HG03558 (cell line): Measurements from ENCODE around the gene ZNF208.
"Not testable (repeated sequence)": the region's sequence is repeated elsewhere in the genome, so short reads cannot be mapped to it uniquely, and the experiment has no call there.

Source experiments
- ATAC-seq: cut with Tn5 transposase; IDR thresholded peaks from one replicate; pipeline ENCODE4 v1.9.1; 2021; ENCODE audit warnings: moderate number of reproducible peaks; ENCODE audit not compliant: unreplicated experiment; ENCODE audit errors: extremely low read depth

ZNF208 gene

GRCh38 chr19:22010437-22011143, at the start of gene ZNF208:
TSS of gene ZNF208 (minus strand) at chr19:22010943. CDS start at chr19:22010794, 149 bp downstream.
- ATAC-seq, result not testable (repeated sequence)

- ATAC-seq, result no peak
Measured at GRCh38 chr19:22052644-22053013, 41.9 kb upstream of the ZNF208 start.

GRCh38 chr19:22041151-22041550, 30.4 kb upstream of the ZNF208 start:
- ATAC-seq, result not testable (repeated sequence)

- ATAC-seq, result no peak
Measured at GRCh38 chr19:22030680-22031079, 19.9 kb upstream of the ZNF208 start.

- no peak for ATAC-seq
Measured at GRCh38 chr19:22026687-22027086, 15.9 kb upstream of the ZNF208 start.

- not testable (repeated sequence) for ATAC-seq
Measured at GRCh38 chr19:22025539-22025938, 14.8 kb upstream of the ZNF208 start.

GRCh38 chr19:21970466-21970865, 40.3 kb downstream of the ZNF208 start:
- no peak for ATAC-seq

- no peak for ATAC-seq
Measured at GRCh38 chr19:21947775-21948174, 63.0 kb downstream of the ZNF208 start.

- no peak for ATAC-seq
Measured at GRCh38 chr19:21940684-21941083, 70.1 kb downstream of the ZNF208 start.

- ATAC-seq, result no peak
Measured at GRCh38 chr19:21934593-21934992, 76.2 kb downstream of the ZNF208 start.

GRCh38 chr19:21934131-21934530, 76.6 kb downstream of the ZNF208 start:
- no peak for ATAC-seq

GRCh38 chr19:21922276-21922675, 88.5 kb downstream of the ZNF208 start:
- ATAC-seq, result no peak

- no peak for ATAC-seq
Measured at GRCh38 chr19:21921691-21922180, 89.0 kb downstream of the ZNF208 start.

GRCh38 chr19:21915411-21915810, 95.3 kb downstream of the ZNF208 start:
- ATAC-seq, result no peak

GRCh38 chr19:21912654-21913053, 98.1 kb downstream of the ZNF208 start:
- ATAC-seq, result no peak

GRCh38 chr19:21910318-21910717, 100.4 kb downstream of the ZNF208 start:
- no peak for ATAC-seq

GRCh38 chr19:21908066-21908465, 102.7 kb downstream of the ZNF208 start:
- ATAC-seq, result no peak

- ATAC-seq, result no peak
Measured at GRCh38 chr19:21907516-21907915, 103.2 kb downstream of the ZNF208 start.

- no peak for ATAC-seq
Measured at GRCh38 chr19:21902571-21902970, 108.2 kb downstream of the ZNF208 start.

GRCh38 chr19:21901861-21902260, 108.9 kb downstream of the ZNF208 start:
- no peak for ATAC-seq

- ATAC-seq, result no peak
Measured at GRCh38 chr19:21900401-21900800, 110.3 kb downstream of the ZNF208 start.

- no peak for ATAC-seq
Measured at GRCh38 chr19:21891086-21891485, 119.7 kb downstream of the ZNF208 start.
